AG09319 (cell line): ENCODE data around the gene MAP7D2.

Experiments
- DNase-seq: peaks from one replicate; pipeline ENCODE4 v3.0.0-alpha.2; 2010; ENCODE audit warnings: low read depth; ENCODE audit errors: extremely low read depth
- CTCF ChIP-seq: IDR thresholded peaks from 2 replicates; pipeline ENCODE4 v1.5.1; 2011; ENCODE audit warnings: low read depth, mild to moderate bottlenecking, inconsistent platforms, low read length, moderate library complexity

The MAP7D2 gene

GRCh38 chrX:20059467-20060128 is 57.1 kb downstream of the MAP7D2 start:
- DNase-seq = no peak

GRCh38 chrX:20057479-20057878 is 59.2 kb downstream of the MAP7D2 start:
- DNase-seq = no peak
- TF ChIP-seq CTCF = no peak

More at GRCh38 chrX:20059467-20060128, 57.1 kb downstream of the MAP7D2 start:
- TF ChIP-seq CTCF = no peak

GRCh38 chrX:20056704-20057103 is 60.0 kb downstream of the MAP7D2 start:
- no peak for DNase-seq
- no peak for TF ChIP-seq CTCF

GRCh38 chrX:20053537-20053936 is 63.2 kb downstream of the MAP7D2 start:
- DNase-seq = no peak
- TF ChIP-seq CTCF = no peak

GRCh38 chrX:20046864-20047263 is 69.8 kb downstream of the MAP7D2 start:
- DNase-seq = no peak
- no peak for TF ChIP-seq CTCF

- no peak for DNase-seq
- no peak for TF ChIP-seq CTCF
Observed at GRCh38 chrX:20046223-20046622, 70.5 kb downstream of the MAP7D2 start.

GRCh38 chrX:20042221-20042620 is 74.5 kb downstream of the MAP7D2 start:
- TF ChIP-seq CTCF = no peak
- no peak for DNase-seq
